GM19455 (cell line): ENCODE data around the gene SYCP2.

Experiments
- ATAC-seq: cut with Tn5 transposase; IDR thresholded peaks from one replicate; pipeline ENCODE4 v1.9.1; 2021; ENCODE audit not compliant: unreplicated experiment

Gene SYCP2

GRCh38 chr20:59845472-59845871 lies 88.0 kb downstream of the SYCP2 start:
- no peak for ATAC-seq

DNA sequence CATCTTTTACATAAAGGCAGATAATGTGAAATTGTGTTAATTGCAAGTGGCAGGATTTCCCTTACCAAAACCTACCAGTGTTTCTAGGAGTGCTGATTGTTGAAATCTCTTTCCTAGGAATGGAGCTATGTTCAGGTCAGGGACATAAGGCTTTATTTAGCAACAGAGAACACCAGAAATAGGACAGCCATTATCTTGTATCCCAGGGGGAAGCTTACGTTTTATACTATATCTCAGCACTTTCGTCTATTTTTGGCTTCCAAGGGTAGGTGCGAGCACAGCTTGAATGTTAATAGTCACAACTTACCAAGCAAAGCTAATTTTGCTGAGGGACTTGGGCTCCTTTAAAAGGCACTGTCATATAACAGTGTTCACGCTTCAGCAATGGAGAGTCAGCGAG lies 94.0 kb downstream of the SYCP2 start:
- no peak for ATAC-seq

GRCh38 chr20:59837623-59838394 lies 95.6 kb downstream of the SYCP2 start:
- peak; percentile 92 for ATAC-seq

GRCh38 chr20:59836767-59837166 lies 96.7 kb downstream of the SYCP2 start:
- no peak for ATAC-seq

DNA sequence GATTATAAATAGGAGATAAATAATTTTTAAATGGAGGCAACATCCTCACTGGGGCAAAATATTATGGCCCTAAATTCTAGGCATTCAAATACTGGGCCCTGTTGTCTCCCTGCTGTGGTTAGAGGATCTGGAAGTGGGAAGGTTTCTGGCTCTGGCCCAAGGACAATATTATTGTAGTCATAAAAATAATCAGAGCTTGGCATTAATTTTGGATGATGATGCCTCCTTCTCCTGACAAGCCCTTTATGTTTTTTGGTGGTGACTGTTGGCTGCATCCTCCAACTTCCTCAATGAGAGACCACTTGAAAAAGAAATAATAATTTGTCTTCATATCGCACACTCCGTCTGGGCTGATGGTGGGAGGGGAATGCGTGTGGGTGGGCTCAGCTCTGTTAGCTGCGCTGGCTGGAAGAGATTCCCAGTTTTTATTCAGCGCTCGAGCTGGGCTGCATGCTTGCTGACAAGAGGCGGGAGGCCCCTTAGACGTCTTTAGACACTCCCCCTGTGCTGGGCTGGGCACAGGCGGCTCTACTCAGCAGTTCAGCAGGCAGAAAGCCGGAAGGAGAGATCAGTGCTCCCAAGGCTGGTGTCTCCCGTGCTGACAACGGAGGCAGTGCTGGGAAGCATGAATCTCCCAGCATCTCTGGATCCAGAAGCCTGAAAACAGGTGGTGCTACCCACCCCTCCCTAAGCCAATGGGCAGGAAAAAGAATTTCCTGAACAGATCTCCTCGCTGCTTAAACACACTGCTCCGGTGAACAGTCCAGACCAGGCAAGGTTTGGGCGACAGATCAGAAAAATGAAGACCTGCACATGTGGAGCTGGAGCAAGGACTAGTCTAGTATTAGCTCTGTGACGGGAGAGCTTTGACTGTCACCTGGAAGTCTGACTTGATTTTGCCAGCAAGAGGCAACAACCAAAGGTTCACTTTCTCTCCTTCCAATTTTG lies 97.7 kb downstream of the SYCP2 start:
- no peak for ATAC-seq

- no peak for ATAC-seq
Observed at GRCh38 chr20:59835057-59835447, 98.4 kb downstream of the SYCP2 start.

- no peak for ATAC-seq
Observed at GRCh38 chr20:59832406-59833363, 100.8 kb downstream of the SYCP2 start.

DNA sequence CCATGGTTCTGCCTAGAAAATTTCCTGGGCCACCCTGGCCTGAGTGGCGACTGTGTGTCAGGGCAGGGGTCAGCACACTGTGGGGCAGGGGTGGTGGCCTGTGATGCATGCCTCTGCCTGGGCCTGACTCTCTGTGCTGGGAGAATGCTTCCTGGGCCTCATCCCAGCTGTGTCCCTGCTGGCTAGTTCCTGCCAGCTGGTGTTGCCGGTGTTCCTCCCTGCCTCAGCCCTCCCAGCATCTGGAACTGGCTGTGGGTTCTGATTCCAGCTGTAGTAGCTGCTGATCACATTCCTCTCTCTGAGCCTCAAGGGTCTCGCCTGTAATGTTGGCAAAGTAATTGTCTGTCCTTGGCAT lies 101.5 kb downstream of the SYCP2 start:
- no peak for ATAC-seq

GRCh38 chr20:59831024-59831915 lies 102.2 kb downstream of the SYCP2 start:
- no peak for ATAC-seq

DNA sequence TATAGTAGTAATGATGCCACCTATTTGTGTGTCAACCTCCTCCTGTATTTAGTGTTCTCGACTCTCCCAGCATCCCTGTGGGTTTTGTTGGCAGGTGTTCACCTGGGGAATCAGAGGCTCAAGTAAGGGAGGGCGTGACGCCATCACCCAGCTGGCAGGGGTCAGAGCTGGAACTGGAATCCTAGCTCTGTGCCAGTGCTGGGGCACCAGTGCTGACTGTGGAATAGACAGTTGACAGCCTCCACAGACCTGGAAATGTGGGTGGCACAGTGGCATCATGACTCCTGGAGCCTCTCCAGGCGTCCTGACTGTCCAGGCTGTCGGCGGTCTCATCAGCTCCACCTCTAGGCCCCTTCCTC lies 102.8 kb downstream of the SYCP2 start:
- no peak for ATAC-seq

GRCh38 chr20:59829786-59830664 lies 103.4 kb downstream of the SYCP2 start:
- no peak for ATAC-seq

DNA sequence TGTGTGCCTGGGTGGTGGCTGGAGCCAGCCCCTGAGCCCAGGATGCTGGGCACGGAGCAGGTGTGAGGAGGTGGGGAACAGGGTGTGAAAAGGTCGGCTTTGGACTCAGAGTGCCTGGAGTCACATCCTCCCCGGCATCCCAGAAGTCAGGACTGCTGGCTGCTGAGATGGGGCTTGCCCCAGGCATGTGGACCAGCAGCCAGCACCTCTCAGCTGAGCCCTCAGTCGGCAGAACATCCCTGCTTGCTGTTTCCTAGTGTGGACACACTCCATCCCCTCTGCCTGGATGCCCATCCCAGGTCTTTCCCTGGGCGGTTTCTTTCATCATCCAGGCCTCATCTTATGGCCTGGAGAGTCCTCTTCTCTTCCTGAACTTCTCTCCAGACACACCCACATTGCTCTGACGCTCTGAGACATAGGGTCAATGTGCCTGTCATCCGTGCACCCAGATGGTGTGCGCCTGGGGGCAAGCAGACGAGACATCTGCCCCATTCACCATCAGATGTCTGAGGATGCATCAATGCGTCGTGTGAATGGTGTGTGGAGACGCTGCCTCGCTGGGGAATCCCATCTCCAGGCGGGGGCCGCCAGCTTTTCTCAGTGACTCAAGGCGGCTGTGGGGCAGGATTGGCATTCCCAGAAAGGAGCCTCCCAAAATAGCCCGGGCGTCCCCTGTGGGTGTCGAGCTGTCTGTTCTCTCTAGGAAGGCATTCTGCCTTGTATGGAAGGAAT lies 104.2 kb downstream of the SYCP2 start:
- no peak for ATAC-seq

DNA sequence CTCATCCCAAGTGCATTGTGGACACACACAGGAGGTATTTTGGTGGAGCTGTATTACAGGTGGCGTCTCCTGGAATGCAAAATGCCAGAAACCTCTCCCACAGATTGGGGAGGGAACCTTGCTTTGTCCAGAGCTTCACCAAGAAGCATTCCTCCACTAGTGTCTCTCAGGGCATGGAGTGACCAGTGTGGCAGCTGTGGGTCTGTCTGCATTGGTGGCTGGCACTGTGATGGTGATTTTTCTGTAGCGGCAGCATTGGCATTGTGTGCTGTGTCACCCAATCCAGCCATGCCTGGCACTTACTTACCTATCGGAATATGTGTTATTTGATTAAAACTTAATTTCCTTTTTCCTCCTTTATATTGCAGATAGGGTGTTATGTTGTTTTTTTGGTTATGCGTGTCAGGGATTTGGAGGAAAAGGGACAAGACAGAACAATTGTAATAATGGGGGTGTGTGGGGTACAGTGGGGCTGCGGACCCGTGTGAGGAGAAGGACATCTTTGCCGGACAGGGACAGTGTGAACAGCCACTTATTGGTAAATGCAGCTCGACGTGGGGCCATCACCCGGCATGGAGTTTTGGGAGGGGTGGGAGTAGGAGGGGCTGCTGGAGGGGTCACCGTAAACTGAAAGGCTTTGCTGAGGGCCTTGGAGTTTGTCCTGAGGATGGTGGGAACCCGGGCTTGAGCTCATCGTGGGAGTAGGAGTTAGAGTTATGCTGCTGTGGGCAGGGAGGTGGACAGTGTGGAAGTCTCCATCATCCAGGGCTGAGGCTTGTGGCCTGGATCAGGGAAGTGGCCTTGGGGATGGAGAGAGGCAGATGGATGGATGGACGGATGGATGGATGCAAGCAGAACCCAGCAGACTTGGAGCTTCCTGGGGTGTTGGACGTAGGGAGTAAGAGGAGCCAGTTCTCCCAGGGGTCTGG lies 105.0 kb downstream of the SYCP2 start:
- no peak for ATAC-seq

- no peak for ATAC-seq
Observed at GRCh38 chr20:59827138-59828056, 106.0 kb downstream of the SYCP2 start.

DNA sequence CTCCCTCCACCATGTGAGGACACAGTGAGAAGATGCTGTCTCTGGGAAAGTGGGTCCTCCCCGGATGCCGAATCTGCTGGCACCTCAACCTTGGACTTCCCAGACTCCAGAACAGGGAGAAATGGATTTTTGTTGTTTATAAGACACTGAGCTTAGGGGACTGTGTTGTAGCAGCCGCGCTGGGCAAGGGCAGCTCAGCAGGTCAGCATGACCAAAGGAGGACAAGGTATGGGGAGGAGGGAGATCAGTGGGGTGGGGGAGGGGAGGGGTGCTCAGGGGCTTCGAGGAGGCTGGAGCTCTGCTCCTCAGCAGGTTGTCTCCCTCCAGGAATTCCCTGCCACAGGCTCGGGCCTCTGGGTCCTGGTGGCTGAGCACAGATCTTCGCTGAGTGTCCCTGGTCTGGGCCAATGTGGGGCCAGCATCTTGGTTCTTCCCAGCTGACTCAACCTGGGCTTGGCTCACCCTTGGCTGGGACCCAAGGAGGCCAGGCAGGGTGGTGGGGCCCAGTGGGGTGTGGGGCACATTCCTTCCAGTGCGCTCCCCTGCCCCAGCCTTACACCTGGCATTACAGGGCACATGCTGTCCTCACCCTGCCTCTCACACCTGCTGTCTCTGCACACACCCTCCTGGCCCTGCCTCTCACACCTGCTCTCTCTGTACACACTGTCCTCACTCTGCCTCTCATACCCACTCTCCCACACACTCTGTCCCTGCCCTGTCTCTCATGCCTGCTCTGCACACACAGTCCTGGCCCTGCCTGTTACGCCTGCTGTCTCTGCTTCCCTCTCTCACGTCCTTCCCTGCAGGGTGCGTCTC lies 107.3 kb downstream of the SYCP2 start:
- ATAC-seq = no peak

DNA sequence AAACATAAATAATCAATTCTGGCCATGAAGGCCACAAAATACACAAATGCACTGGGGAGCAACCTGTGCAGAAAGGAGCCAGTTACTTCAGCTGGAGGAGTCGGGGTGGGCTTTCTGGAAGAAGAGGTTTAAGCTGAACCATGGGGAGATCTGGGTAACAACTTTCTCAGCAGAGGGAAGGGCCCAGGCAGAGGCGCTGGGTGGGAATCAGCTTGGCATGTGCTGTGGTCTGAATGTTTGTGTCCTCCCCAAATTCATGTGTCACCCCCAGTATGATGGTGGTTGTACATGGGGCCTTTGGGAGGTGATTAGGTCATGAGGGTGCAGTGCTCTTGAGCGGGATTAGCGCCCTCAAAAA lies 107.9 kb downstream of the SYCP2 start:
- no peak for ATAC-seq
